Measurements from ENCODE around the gene ABCG1. TPM values are rescaled to one million over a fixed set of nuclear protein-coding genes. Genes with fewer than 3 reads are reported as not detected.

Gene ABCG1
- polyA plus RNA-seq, 4 donors: 5.5 to 46.5 (median 21.2) TPM

- no peaks in the 10 kb centered on the region for H3K27me3 ChIP-seq (ENCODE audit: control insufficient read depth in 3 of 3, insufficient read depth in 3 of 3, low read length in 3 of 3)
- WGBS, 3 donors: 85 to 91% (median 86%) methylated on average over 17 of the region's 17 CpGs
- FAIRE-seq (no peak), DNase-seq (no peak)
- H3K4me3 ChIP-seq (ENCODE audit: low read depth in 1 of 3, low read length in 3 of 3): no peak overlapping the region
- H3K9me3 ChIP-seq (ENCODE audit: control insufficient read depth in 2 of 2, insufficient read depth in 1 of 2, low read depth in 1 of 2, low read length in 1 of 2): no peaks in the 10 kb centered on the region
- H3K36me3 ChIP-seq (ENCODE audit: control insufficient read depth in 3 of 3, insufficient read depth in 2 of 3, low read depth in 1 of 3, low read length in 3 of 3): no peaks in the 10 kb centered on the region
- H3K4me1 ChIP-seq (ENCODE audit: control insufficient read depth in 3 of 3, insufficient read depth in 2 of 3, low read depth in 1 of 3, low read length in 2 of 3): peaks cover 0 to 12% (median 0%) of the 10 kb centered on the region in 3 donors
- H3K27ac ChIP-seq (ENCODE audit: low read depth in 1 of 3, low read length in 2 of 3): no peak overlapping the region
Measured at GRCh38 chr21:42338729-42339715, 120.1 kb downstream of the ABCG1 start.

GRCh38 chr21:42340187-42341050 is 121.5 kb downstream of the ABCG1 start:
- Histone ChIP-seq H3K36me3 (ENCODE audit: control insufficient read depth in 3 of 3, insufficient read depth in 2 of 3, low read depth in 1 of 3, low read length in 3 of 3) (no peaks in the 10 kb centered on the region), H3K4me1 (ENCODE audit: control insufficient read depth in 3 of 3, insufficient read depth in 2 of 3, low read depth in 1 of 3, low read length in 2 of 3) (peaks cover 0 to 12% (median 0%) of the 10 kb centered on the region in 3 donors), H3K27ac (ENCODE audit: low read depth in 1 of 3, low read length in 2 of 3) (no peak overlapping the region), H3K4me3 (ENCODE audit: low read depth in 1 of 3, low read length in 3 of 3) (no peak overlapping the region), H3K9me3 (ENCODE audit: control insufficient read depth in 2 of 2, insufficient read depth in 1 of 2, low read depth in 1 of 2, low read length in 1 of 2) (no peaks in the 10 kb centered on the region), H3K27me3 (ENCODE audit: control insufficient read depth in 3 of 3, insufficient read depth in 3 of 3, low read length in 3 of 3) (no peaks in the 10 kb centered on the region)
- WGBS, 3 donors: 83 to 86% (median 84%) methylated on average over 24 of the region's 24 CpGs
- no peak for FAIRE-seq
- DNase-seq: no peak

GRCh38 chr21:42341776-42342542 is 123.0 kb downstream of the ABCG1 start:
- H3K27me3 ChIP-seq (ENCODE audit: control insufficient read depth in 3 of 3, insufficient read depth in 3 of 3, low read length in 3 of 3): no peaks in the 10 kb centered on the region
- FAIRE-seq: no peak
- no peaks in the 10 kb centered on the region for H3K9me3 ChIP-seq (ENCODE audit: control insufficient read depth in 2 of 2, insufficient read depth in 1 of 2, low read depth in 1 of 2, low read length in 1 of 2)
- no peaks in the 10 kb centered on the region for H3K36me3 ChIP-seq (ENCODE audit: control insufficient read depth in 3 of 3, insufficient read depth in 2 of 3, low read depth in 1 of 3, low read length in 3 of 3)
- no peak overlapping the region for H3K4me3 ChIP-seq (ENCODE audit: low read depth in 1 of 3, low read length in 3 of 3)
- DNase-seq: no peak
- no peak overlapping the region for H3K27ac ChIP-seq (ENCODE audit: low read depth in 1 of 3, low read length in 2 of 3)
- peaks cover 0 to 8% (median 0%) of the 10 kb centered on the region in 3 donors for H3K4me1 ChIP-seq (ENCODE audit: control insufficient read depth in 3 of 3, insufficient read depth in 2 of 3, low read depth in 1 of 3, low read length in 2 of 3)
- WGBS, 3 donors: 93 to 94% (median 94%) methylated on average over 15 of the region's 15 CpGs

- H3K27me3 ChIP-seq (ENCODE audit: control insufficient read depth in 3 of 3, insufficient read depth in 3 of 3, low read length in 3 of 3): no peaks in the 10 kb centered on the region
- no peaks in the 10 kb centered on the region for H3K36me3 ChIP-seq (ENCODE audit: control insufficient read depth in 3 of 3, insufficient read depth in 2 of 3, low read depth in 1 of 3, low read length in 3 of 3)
- H3K9me3 ChIP-seq (ENCODE audit: control insufficient read depth in 2 of 2, insufficient read depth in 1 of 2, low read depth in 1 of 2, low read length in 1 of 2): no peaks in the 10 kb centered on the region
- no peak overlapping the region for H3K4me3 ChIP-seq (ENCODE audit: low read depth in 1 of 3, low read length in 3 of 3)
- WGBS, 3 donors: 80 to 90% (median 86%) methylated on average over 10 of the region's 10 CpGs
- FAIRE-seq (no peak), DNase-seq (no peak)
- peaks cover 0 to 5% (median 0%) of the 10 kb centered on the region in 3 donors for H3K4me1 ChIP-seq (ENCODE audit: control insufficient read depth in 3 of 3, insufficient read depth in 2 of 3, low read depth in 1 of 3, low read length in 2 of 3)
- H3K27ac ChIP-seq (ENCODE audit: low read depth in 1 of 3, low read length in 2 of 3): no peak overlapping the region
Measured at GRCh38 chr21:42343101-42343500, 124.2 kb downstream of the ABCG1 start.

GRCh38 chr21:42343556-42343955 is 124.6 kb downstream of the ABCG1 start:
- Histone ChIP-seq H3K4me3 (ENCODE audit: low read depth in 1 of 3, low read length in 3 of 3) (no peak overlapping the region), H3K36me3 (ENCODE audit: control insufficient read depth in 3 of 3, insufficient read depth in 2 of 3, low read depth in 1 of 3, low read length in 3 of 3) (no peaks in the 10 kb centered on the region), H3K27me3 (ENCODE audit: control insufficient read depth in 3 of 3, insufficient read depth in 3 of 3, low read length in 3 of 3) (no peaks in the 10 kb centered on the region), H3K4me1 (ENCODE audit: control insufficient read depth in 3 of 3, insufficient read depth in 2 of 3, low read depth in 1 of 3, low read length in 2 of 3) (peaks cover 0 to under 1% (median 0%) of the 10 kb centered on the region in 3 donors), H3K27ac (ENCODE audit: low read depth in 1 of 3, low read length in 2 of 3) (no peak overlapping the region), H3K9me3 (ENCODE audit: control insufficient read depth in 2 of 2, insufficient read depth in 1 of 2, low read depth in 1 of 2, low read length in 1 of 2) (no peaks in the 10 kb centered on the region)
- WGBS, 3 donors: 86 to 93% (median 93%) methylated on average over 6 of the region's 6 CpGs
- FAIRE-seq (no peak), DNase-seq (no peak)

GRCh38 chr21:42343963-42344510 is 125.1 kb downstream of the ABCG1 start:
- no peak for DNase-seq

GRCh38 chr21:42344631-42345030 is 125.7 kb downstream of the ABCG1 start:
- Histone ChIP-seq H3K27ac (ENCODE audit: low read depth in 1 of 3, low read length in 2 of 3) (no peak overlapping the region), H3K4me3 (ENCODE audit: low read depth in 1 of 3, low read length in 3 of 3) (no peak overlapping the region), H3K4me1 (ENCODE audit: control insufficient read depth in 3 of 3, insufficient read depth in 2 of 3, low read depth in 1 of 3, low read length in 2 of 3) (no peaks in the 10 kb centered on the region), H3K9me3 (ENCODE audit: control insufficient read depth in 2 of 2, insufficient read depth in 1 of 2, low read depth in 1 of 2, low read length in 1 of 2) (no peaks in the 10 kb centered on the region), H3K27me3 (ENCODE audit: control insufficient read depth in 3 of 3, insufficient read depth in 3 of 3, low read length in 3 of 3) (no peaks in the 10 kb centered on the region), H3K36me3 (ENCODE audit: control insufficient read depth in 3 of 3, insufficient read depth in 2 of 3, low read depth in 1 of 3, low read length in 3 of 3) (no peaks in the 10 kb centered on the region)
- 70 to 86% (median 83%) methylated on average over 4 of the region's 4 CpGs for WGBS, 3 donors
- FAIRE-seq: no peak
- no peak for DNase-seq

More at GRCh38 chr21:42343963-42344510, 125.1 kb downstream of the ABCG1 start:
- no peak overlapping the region for H3K4me3 ChIP-seq (ENCODE audit: low read depth in 1 of 3, low read length in 3 of 3)
- 89 to 93% (median 89%) methylated on average over 11 of the region's 11 CpGs for WGBS, 3 donors
- H3K4me1 ChIP-seq (ENCODE audit: control insufficient read depth in 3 of 3, insufficient read depth in 2 of 3, low read depth in 1 of 3, low read length in 2 of 3): no peaks in the 10 kb centered on the region
- no peak overlapping the region for H3K27ac ChIP-seq (ENCODE audit: low read depth in 1 of 3, low read length in 2 of 3)
- H3K27me3 ChIP-seq (ENCODE audit: control insufficient read depth in 3 of 3, insufficient read depth in 3 of 3, low read length in 3 of 3): no peaks in the 10 kb centered on the region
- H3K36me3 ChIP-seq (ENCODE audit: control insufficient read depth in 3 of 3, insufficient read depth in 2 of 3, low read depth in 1 of 3, low read length in 3 of 3): no peaks in the 10 kb centered on the region
- no peaks in the 10 kb centered on the region for H3K9me3 ChIP-seq (ENCODE audit: control insufficient read depth in 2 of 2, insufficient read depth in 1 of 2, low read depth in 1 of 2, low read length in 1 of 2)
- FAIRE-seq: no peak
